Mesendoderm (in vitro differentiated cells): ENCODE results near the gene EPB42.

Experiments used
- DNase-seq: peaks from one replicate; pipeline ENCODE4 v3.0.0; 2013
- H2AK5ac ChIP-seq: 2 replicates; pipeline ENCODE4 v1.6.1; 2013; ENCODE audit warnings: low read length, inconsistent platforms
- H2BK120ac ChIP-seq: 2 replicates; pipeline ENCODE4 v1.6.1; 2013; ENCODE audit warnings: low read depth, mild to moderate bottlenecking, low read length, moderate library complexity, mixed read lengths
- H2BK15ac ChIP-seq: replicated peaks from 2 replicates; pipeline ENCODE4 v1.6.1; 2013; ENCODE audit warnings: low read depth, mild to moderate bottlenecking, moderate library complexity
- H2BK5ac ChIP-seq: 2 replicates; pipeline ENCODE4 v1.6.1; 2013; ENCODE audit warnings: low read length, inconsistent platforms
- H3K18ac ChIP-seq: 2 replicates; pipeline ENCODE4 v1.6.1; 2013; ENCODE audit warnings: mild to moderate bottlenecking, low read length, mixed read lengths
- H3K23ac ChIP-seq: one replicate; pipeline ENCODE4 v1.6.1; 2013; ENCODE audit warnings: low read length
- H3K27ac ChIP-seq: 2 replicates; pipeline ENCODE4 v1.5.1; 2013; ENCODE audit warnings: low read depth, mild to moderate bottlenecking, inconsistent platforms, low read length, moderate library complexity
- H3K27me3 ChIP-seq: 2 replicates; pipeline ENCODE4 v1.6.1; 2013; ENCODE audit warnings: low read length, control low read depth, mild to moderate bottlenecking, inconsistent platforms; ENCODE audit not compliant: insufficient read depth, poor library complexity
- H3K36me3 ChIP-seq: 2 replicates; pipeline ENCODE4 v1.6.1; 2013; ENCODE audit warnings: low read length, inconsistent platforms; ENCODE audit not compliant: control insufficient read depth, insufficient read depth
- H3K4ac ChIP-seq: one replicate; pipeline ENCODE4 v1.6.1; 2013; ENCODE audit warnings: low read depth, mild to moderate bottlenecking, low read length, moderate library complexity
- H3K4me1 ChIP-seq: 2 replicates; pipeline ENCODE4 v1.6.1; 2013; ENCODE audit warnings: low read depth, low read length, inconsistent platforms; ENCODE audit not compliant: control insufficient read depth
- H3K4me2 ChIP-seq: 2 replicates; pipeline ENCODE4 v1.6.1; 2013; ENCODE audit warnings: low read length
- H3K4me3 ChIP-seq: 2 replicates; pipeline ENCODE4 v1.5.1; 2013; ENCODE audit warnings: mild to moderate bottlenecking, low read length
- H3K56ac ChIP-seq: one replicate; pipeline ENCODE4 v1.6.1; 2013; ENCODE audit warnings: low read length
- H3K79me1 ChIP-seq: 2 replicates; pipeline ENCODE4 v1.6.1; 2013; ENCODE audit warnings: low read length, inconsistent platforms
- H3K79me2 ChIP-seq: 2 replicates; pipeline ENCODE4 v1.6.1; 2013; ENCODE audit warnings: mild to moderate bottlenecking, low read length; ENCODE audit not compliant: control insufficient read depth, insufficient read depth
- H3K9ac ChIP-seq: 2 replicates; pipeline ENCODE4 v1.6.1; 2013; ENCODE audit warnings: low read length, inconsistent platforms
- H4K5ac ChIP-seq: one replicate; pipeline ENCODE4 v1.6.1; 2013; ENCODE audit warnings: low read length
- H4K8ac ChIP-seq: one replicate; pipeline ENCODE4 v1.6.1; 2013; ENCODE audit warnings: low read depth, mild to moderate bottlenecking, control low read depth, low read length, moderate library complexity
- WGBS: extraction: QIAGEN DNeasy Blood & Tissue Kit; methylation state at CpG from one replicate; pipeline ENCODE4 v1.1.7; 2013; ENCODE audit warnings: low lambda C conversion rate, missing lambda C conversion rate; ENCODE audit not compliant: insufficient coverage; ENCODE audit errors: extremely low coverage; 5-methylcytosine and 5-hydroxymethylcytosine counted together

EPB42 gene

DNA sequence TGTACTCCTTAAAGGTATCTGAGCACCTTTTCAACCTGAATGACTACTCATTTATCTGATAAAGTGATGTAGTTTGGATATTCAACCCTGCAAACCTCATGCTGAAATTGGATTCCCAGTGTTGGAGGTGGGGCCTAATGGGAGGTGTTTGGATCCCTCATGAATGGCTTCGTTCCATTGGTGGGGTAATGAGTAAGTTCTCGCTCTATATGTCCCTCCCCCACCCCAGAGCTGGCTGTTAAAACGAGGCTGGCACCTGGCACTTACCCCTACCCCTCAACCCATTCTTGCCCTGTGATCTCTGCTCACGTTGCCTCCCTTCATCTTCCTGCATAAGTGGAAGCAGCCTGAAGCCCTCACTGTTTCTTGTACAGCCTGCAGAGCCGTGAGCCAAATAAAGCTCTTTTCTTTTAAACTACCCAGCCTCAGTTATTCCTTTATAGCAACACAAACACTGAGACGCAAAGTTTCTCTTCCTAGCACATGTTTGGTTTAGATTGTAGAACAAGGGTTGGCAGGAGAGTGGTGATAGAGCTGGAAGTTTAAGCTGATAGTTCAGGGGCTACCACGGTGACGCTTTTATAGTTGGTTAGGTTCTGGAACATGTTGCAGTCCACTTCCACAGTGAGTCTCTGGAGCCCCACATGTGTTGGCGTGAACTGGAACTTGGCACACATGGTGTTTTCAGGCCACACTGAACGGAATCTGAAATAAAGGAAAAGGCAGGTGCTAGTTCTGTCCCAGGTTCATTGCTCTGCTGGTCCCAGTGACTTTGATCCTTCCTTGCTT lies 23.9 kb downstream of the EPB42 start:
- H3K27me3 ChIP-seq, result no peaks in the 10 kb centered on the region
- H3K36me3 ChIP-seq, result no peaks in the 10 kb centered on the region
- DNase-seq, result no peak
- H3K18ac ChIP-seq, result no peak overlapping the region
- no peaks in the 10 kb centered on the region for H3K79me2 ChIP-seq
- no peak overlapping the region for H3K4ac ChIP-seq
- no peak overlapping the region for H4K8ac ChIP-seq
- no peak overlapping the region for H3K4me3 ChIP-seq
- no CpG with 5 or more reads among the region's 10 CpGs for WGBS
- H3K23ac ChIP-seq, result no peak overlapping the region
- H3K79me1 ChIP-seq, result no peaks in the 10 kb centered on the region
- no peak overlapping the region for H2BK15ac ChIP-seq
- H2AK5ac ChIP-seq, result no peak overlapping the region
- H3K4me2 ChIP-seq, result no peak overlapping the region
- no peaks in the 10 kb centered on the region for H3K4me1 ChIP-seq
- no peak overlapping the region for H3K9ac ChIP-seq
- H2BK5ac ChIP-seq, result no peak overlapping the region
- H2BK120ac ChIP-seq, result no peak overlapping the region
- H3K56ac ChIP-seq, result no peak overlapping the region
- H4K5ac ChIP-seq, result no peak overlapping the region
- no peak overlapping the region for H3K27ac ChIP-seq

DNA sequence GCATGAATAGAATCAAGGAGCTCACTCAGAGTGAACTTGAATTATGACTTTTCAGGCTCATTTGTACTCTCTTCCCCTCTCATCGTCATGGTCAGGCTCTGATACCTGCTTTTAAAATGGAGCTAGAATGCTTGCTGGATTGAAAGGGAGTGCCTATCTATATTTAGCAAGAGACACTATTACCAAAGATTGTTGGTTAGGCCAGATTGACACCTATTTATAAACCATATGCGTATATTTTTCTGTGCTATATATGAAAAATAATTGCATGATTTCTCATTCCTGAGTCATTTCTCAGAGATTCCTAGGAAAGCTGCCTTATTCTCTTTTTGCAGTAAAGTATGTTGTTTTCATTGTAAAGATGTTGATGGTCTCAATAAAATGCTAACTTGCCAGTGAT lies 26.0 kb downstream of the EPB42 start:
- no peak overlapping the region for H3K4ac ChIP-seq
- H2BK120ac ChIP-seq, result no peak overlapping the region
- no peaks in the 10 kb centered on the region for H3K79me1 ChIP-seq
- no peak for DNase-seq
- H3K27me3 ChIP-seq, result no peaks in the 10 kb centered on the region
- no peak overlapping the region for H3K9ac ChIP-seq
- H3K56ac ChIP-seq, result no peak overlapping the region
- H3K4me2 ChIP-seq, result no peak overlapping the region
- H2BK15ac ChIP-seq, result no peak overlapping the region
- H2BK5ac ChIP-seq, result no peak overlapping the region
- H3K4me1 ChIP-seq, result no peaks in the 10 kb centered on the region
- H3K36me3 ChIP-seq, result peaks cover 6% of the 10 kb centered on the region
- no peak overlapping the region for H4K8ac ChIP-seq
- H3K23ac ChIP-seq, result no peak overlapping the region
- H3K79me2 ChIP-seq, result no peaks in the 10 kb centered on the region
- H4K5ac ChIP-seq, result no peak overlapping the region
- H2AK5ac ChIP-seq, result no peak overlapping the region
- no peak overlapping the region for H3K18ac ChIP-seq
- H3K4me3 ChIP-seq, result no peak overlapping the region
- H3K27ac ChIP-seq, result no peak overlapping the region
- WGBS, result no CpG with 5 or more reads among the region's 2 CpGs

DNA sequence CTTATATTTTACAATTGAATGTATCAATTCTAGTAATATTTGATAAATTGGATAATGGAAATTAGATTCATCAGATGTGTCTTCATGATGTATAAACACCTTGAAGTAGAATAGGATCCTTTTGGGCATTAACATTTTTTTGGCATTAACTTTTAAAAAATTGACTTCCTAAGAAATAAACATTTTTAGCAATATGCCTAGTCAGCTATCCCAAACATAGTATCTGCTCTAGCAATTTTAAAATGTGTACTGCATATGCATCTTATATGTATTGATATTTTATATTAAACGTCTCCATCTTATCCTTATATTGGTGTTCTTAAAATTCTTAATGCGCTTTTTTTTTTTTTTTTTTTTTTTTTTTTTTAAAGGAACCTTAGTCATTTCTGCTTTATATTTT lies 27.1 kb downstream of the EPB42 start:
- Histone ChIP-seq H3K79me2 (no peaks in the 10 kb centered on the region), H3K4me3 (no peak overlapping the region), H3K9ac (no peak overlapping the region), H3K4me2 (no peak overlapping the region), H3K36me3 (peaks cover 9% of the 10 kb centered on the region), H2BK120ac (no peak overlapping the region), H3K56ac (no peak overlapping the region), H4K8ac (no peak overlapping the region), H4K5ac (no peak overlapping the region), H3K18ac (no peak overlapping the region), H3K27me3 (no peaks in the 10 kb centered on the region), H3K4me1 (no peaks in the 10 kb centered on the region), H3K79me1 (no peaks in the 10 kb centered on the region), H2BK15ac (no peak overlapping the region), H3K27ac (no peak overlapping the region), H2BK5ac (no peak overlapping the region), H3K4ac (no peak overlapping the region), H3K23ac (no peak overlapping the region), H2AK5ac (no peak overlapping the region)
- WGBS, result no CpG with 5 or more reads among the region's 2 CpGs
- no peak for DNase-seq

DNA sequence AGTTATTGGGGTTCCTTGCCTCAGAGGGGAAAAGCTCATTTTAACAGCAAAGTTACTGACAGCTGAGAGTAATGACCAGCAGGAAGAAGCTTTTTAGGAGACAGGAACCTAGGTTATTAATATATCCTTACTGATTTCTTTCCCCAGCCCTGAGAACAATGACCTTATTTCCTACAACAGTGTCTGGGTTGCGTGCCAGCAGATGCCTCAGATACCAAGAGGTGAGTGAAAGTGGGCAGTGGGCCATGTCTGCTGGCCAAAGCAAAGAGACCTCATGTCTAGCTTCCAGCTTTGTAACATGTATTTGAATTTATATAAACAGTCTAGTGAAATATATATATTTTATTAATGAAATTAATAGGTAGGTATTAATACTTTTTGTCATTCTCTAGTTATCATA lies 30.6 kb downstream of the EPB42 start:
- Histone ChIP-seq H2BK5ac (no peak overlapping the region), H3K18ac (no peak overlapping the region), H3K4ac (no peak overlapping the region), H3K4me2 (no peak overlapping the region), H2AK5ac (no peak overlapping the region), H3K27me3 (no peaks in the 10 kb centered on the region), H3K27ac (no peak overlapping the region), H2BK15ac (no peak overlapping the region), H4K5ac (no peak overlapping the region), H3K36me3 (peaks cover 9% of the 10 kb centered on the region), H3K4me1 (no peaks in the 10 kb centered on the region), H4K8ac (no peak overlapping the region), H3K79me1 (no peaks in the 10 kb centered on the region), H3K56ac (no peak overlapping the region), H3K79me2 (no peaks in the 10 kb centered on the region), H3K9ac (no peak overlapping the region), H2BK120ac (no peak overlapping the region), H3K23ac (no peak overlapping the region), H3K4me3 (no peak overlapping the region)
- no peak for DNase-seq
- WGBS, result no CpG with 5 or more reads among the region's 1 CpG

DNA sequence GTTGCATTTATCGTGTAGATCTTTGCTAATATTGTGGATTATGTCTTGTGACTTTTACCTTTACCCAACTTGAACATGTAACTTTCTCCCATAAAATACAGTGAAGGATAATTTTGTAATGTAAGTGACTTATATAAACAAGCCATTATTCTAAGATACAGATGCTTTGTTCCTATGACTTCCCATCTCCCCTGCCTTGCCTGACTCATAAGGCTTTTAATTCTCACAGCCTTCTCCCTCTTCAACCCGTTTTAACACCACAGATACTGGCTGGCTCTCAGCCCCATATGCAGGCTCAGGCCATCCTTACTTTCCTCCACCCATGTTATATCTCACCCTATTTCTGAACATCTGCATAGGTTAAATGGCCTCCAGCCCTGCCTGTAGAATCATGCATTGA lies 31.5 kb downstream of the EPB42 start:
- no peaks in the 10 kb centered on the region for H3K79me2 ChIP-seq
- peaks cover 2% of the 10 kb centered on the region for H3K4me1 ChIP-seq
- H3K4me2 ChIP-seq, result no peak overlapping the region
- H3K27ac ChIP-seq, result no peak overlapping the region
- H3K27me3 ChIP-seq, result no peaks in the 10 kb centered on the region
- no peak overlapping the region for H3K9ac ChIP-seq
- H3K56ac ChIP-seq, result no peak overlapping the region
- H2BK120ac ChIP-seq, result no peak overlapping the region
- H3K18ac ChIP-seq, result no peak overlapping the region
- H4K5ac ChIP-seq, result no peak overlapping the region
- DNase-seq, result no peak
- H2BK5ac ChIP-seq, result no peak overlapping the region
- H3K79me1 ChIP-seq, result no peaks in the 10 kb centered on the region
- no peak overlapping the region for H2BK15ac ChIP-seq
- H4K8ac ChIP-seq, result no peak overlapping the region
- H2AK5ac ChIP-seq, result no peak overlapping the region
- WGBS, result no CpG with 5 or more reads among the region's 2 CpGs
- peaks cover 9% of the 10 kb centered on the region for H3K36me3 ChIP-seq
- no peak overlapping the region for H3K4ac ChIP-seq
- H3K23ac ChIP-seq, result no peak overlapping the region
- H3K4me3 ChIP-seq, result no peak overlapping the region
